ENCODE results near the gene SHOC2.

- TF ChIP-seq CTCF (IDR thresholded peaks at IDR 0.05), result no peak
- TF ChIP-seq ZFX (IDR thresholded peaks at IDR 0.05; ENCODE audit: borderline replicate concordance), result no peak
Observed at GRCh38 chr10:110969183-110969582, 49.8 kb downstream of the SHOC2 start.

Data from 22Rv1 (cell line).